Hepatocyte (in vitro differentiated cells): Measurements from ENCODE around the gene PIAS4.

Experiments
- CTCF ChIP-seq: fragments of 200-600 bp; sonication (generic); IDR thresholded peaks from 2 replicates; pipeline ENCODE4 v1.5.1; 2016; ENCODE audit warnings: antibody characterized with exemption, mild to moderate bottlenecking; ENCODE audit not compliant: poor library complexity
- EZH2 ChIP-seq: fragments of 200-600 bp; sonication (generic); IDR thresholded peaks from 2 replicates; pipeline ENCODE4 v1.6.1; 2016; ENCODE audit warnings: antibody characterized with exemption, mild to moderate bottlenecking, borderline replicate concordance
- EZH2phosphoT487 ChIP-seq: fragments of 200-600 bp; sonication (generic); IDR thresholded peaks from one replicate; pipeline ENCODE4 v1.6.1; 2018; ENCODE audit warnings: antibody characterized with exemption, mild to moderate bottlenecking, low read depth, moderate library complexity; ENCODE audit not compliant: unreplicated experiment, severe bottlenecking

- no peak for TF ChIP-seq CTCF
- TF ChIP-seq EZH2, result no peak
- no peak for TF ChIP-seq EZH2phosphoT487
Measured at GRCh38 chr19:4066682-4067395, 59.3 kb downstream of the PIAS4 start, which contains the start of gene ZBTB7A.
